ENCODE results near the gene ASTN2. TPM values are rescaled to one million over a fixed set of nuclear protein-coding genes. Genes with fewer than 3 reads are reported as not detected.

Gene ASTN2
- total RNA-seq, 1 experiment from 2014 or later = 4.8 TPM

- H3K36me3 ChIP-seq (ENCODE audit: control insufficient read depth in 1 of 2, insufficient read depth in 2 of 2, low read length in 2 of 2) = no peaks in the 10 kb centered on the region
- no peaks in the 10 kb centered on the region for H3K27me3 ChIP-seq (ENCODE audit: insufficient read depth, low read length)
- no peak overlapping the region for H3K9ac ChIP-seq (ENCODE audit: low read length)
- ChIA-PET POLR2A (no interaction called here), CTCF (interaction anchor here (1.2 kb wide), 1 partner anchor 511 kb away, joined by 3 read pairs; no protein-coding TSS in a partner anchor), RAD21 (ENCODE audit: low non-redundant PET in 1 of 2, low total read pairs in 2 of 2, uncharacterized antibody in 2 of 2, unreplicated experiment in 2 of 2) (no interaction called here)
- H3K27ac ChIP-seq (ENCODE audit: low read depth, low read length) = no peak overlapping the region
- no peak overlapping the region for H3K4me3 ChIP-seq (replicated peaks in 1 of 2; ENCODE audit: low read depth in 1 of 2, low read length in 2 of 2)
- DNase-seq (ENCODE audit: low read depth, low spot score) (no peak), ATAC-seq (no peak)
- H3K79me2 ChIP-seq (ENCODE audit: insufficient read depth, low read length) = no peaks in the 10 kb centered on the region
- H3K9me3 ChIP-seq (ENCODE audit: control insufficient read depth in 1 of 2, insufficient read depth in 1 of 2, low read depth in 1 of 2, low read length in 2 of 2) = no peaks in the 10 kb centered on the region
- intact Hi-C loops (cut with micrococcal nuclease) = loop anchor here (5.0 kb wide), 1 partner anchor 90 kb away; no protein-coding TSS in a partner anchor
- no peaks in the 10 kb centered on the region for H4K20me1 ChIP-seq (ENCODE audit: insufficient read depth)
- no peak overlapping the region for H2AFZ ChIP-seq (ENCODE audit: low read depth, low read length, poor library complexity, severe bottlenecking)
- BruUV-seq (replicated peaks) = no TSS peak
- H3K4me2 ChIP-seq (ENCODE audit: low read length) = no peak overlapping the region
- no peaks in the 10 kb centered on the region for H3K9me2 ChIP-seq (ENCODE audit: insufficient read depth)
- no peaks in the 10 kb centered on the region; a peak in 1 of 4 replicates for H3K4me1 ChIP-seq (ENCODE audit: control insufficient read depth in 1 of 2, insufficient read depth in 2 of 2, low read length in 2 of 2)
- TF ChIP-seq POLR2AphosphoS5 (IDR thresholded peaks at IDR 0.05; ENCODE audit: low read depth, low read length) = no peak
- TF ChIP-seq RAD21 (IDR thresholded peaks at IDR 0.05; ENCODE audit: low read depth) = no peak
- no peak for TF ChIP-seq SP1 (IDR thresholded peaks at IDR 0.05; ENCODE audit: low read depth)
- no peak for TF ChIP-seq EGR1 (IDR thresholded peaks at IDR 0.05; ENCODE audit: low read depth)
- no peak for TF ChIP-seq ZFX (IDR thresholded peaks at IDR 0.05)
- TF ChIP-seq REST (IDR thresholded peaks at IDR 0.05; ENCODE audit: low read depth) = no peak
Measured at GRCh38 chr9:116662646-116663310, 752.1 kb downstream of the ASTN2 start.
